C4-2B (cell line): Measurements from ENCODE around the gene FOXO3.

Experiments used
- H3K27ac ChIP-seq: fragments of 450-650 bp; 2 replicates; pipeline ENCODE4 v1.5.1; 2017
- ZFX ChIP-seq: fragments of 450-650 bp; IDR thresholded peaks from 2 replicates; pipeline ENCODE4 v1.6.1; 2017
- TF ChIP-seq, protein P1 (sequence below): fragments of 450-650 bp; conservative IDR thresholded peaks from 2 replicates; pipeline ENCODE4 v1.5.1; 2017; ENCODE audit warnings: mild to moderate bottlenecking

Gene FOXO3

DNA sequence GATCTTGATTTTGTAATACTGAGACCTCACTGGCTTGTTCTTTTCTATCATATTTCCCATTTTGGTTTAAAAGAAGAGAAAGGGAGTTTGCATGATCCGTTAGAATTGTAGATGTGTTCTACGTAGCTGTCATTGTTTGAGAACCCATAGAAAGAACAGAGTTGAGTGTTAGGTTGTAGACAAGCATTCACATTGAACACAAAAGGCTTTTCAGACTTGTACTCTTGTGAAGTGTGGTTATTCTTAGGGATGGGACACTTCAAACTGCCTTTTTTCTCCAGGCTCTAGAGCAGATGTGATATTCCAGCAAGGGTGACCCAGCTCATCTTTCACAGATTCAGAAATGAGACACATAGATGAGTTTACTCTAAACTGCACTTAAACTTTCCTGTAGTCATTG lies 19.9 kb downstream of the FOXO3 start:
- no peak for TF ChIP-seq ZFX
- TF ChIP-seq, protein P1, sequence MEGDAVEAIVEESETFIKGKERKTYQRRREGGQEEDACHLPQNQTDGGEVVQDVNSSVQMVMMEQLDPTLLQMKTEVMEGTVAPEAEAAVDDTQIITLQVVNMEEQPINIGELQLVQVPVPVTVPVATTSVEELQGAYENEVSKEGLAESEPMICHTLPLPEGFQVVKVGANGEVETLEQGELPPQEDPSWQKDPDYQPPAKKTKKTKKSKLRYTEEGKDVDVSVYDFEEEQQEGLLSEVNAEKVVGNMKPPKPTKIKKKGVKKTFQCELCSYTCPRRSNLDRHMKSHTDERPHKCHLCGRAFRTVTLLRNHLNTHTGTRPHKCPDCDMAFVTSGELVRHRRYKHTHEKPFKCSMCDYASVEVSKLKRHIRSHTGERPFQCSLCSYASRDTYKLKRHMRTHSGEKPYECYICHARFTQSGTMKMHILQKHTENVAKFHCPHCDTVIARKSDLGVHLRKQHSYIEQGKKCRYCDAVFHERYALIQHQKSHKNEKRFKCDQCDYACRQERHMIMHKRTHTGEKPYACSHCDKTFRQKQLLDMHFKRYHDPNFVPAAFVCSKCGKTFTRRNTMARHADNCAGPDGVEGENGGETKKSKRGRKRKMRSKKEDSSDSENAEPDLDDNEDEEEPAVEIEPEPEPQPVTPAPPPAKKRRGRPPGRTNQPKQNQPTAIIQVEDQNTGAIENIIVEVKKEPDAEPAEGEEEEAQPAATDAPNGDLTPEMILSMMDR: no peak
- H3K27ac ChIP-seq: peak overlapping the region; percentile 23; the same call in 1 of the 2 replicates

DNA sequence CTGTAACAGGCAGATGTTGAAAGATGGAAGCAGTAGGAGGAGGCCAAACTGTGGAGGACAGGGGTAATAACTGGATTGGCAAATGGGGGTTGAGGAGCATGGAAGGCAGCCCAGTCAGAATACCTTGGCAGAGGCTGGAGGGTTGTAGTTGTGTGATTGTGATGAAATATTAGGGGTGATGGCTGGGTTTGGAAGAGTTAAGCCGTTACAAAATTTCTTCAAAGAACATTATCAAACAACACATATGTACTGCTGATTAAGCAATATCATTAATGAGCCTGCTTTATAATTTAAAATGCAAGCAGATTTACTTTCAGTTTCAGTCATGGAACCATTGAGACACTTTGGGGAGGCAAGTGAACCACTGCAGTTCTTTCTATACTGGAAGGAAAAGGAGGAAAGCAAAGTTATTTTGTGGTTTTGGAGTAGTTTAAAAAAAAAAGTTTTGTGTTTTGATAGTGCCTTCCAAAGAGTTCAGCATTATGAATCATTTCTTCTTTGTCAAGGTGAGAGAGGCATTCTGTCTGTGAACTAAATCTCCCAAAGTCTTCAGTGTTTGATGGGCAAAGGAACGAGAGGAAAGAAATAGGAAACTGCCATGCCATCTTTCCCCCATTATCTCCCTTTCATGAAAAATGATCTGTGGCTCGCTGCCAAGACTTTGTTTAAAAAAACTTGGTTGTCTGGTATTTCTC lies 20.7 kb downstream of the FOXO3 start:
- TF ChIP-seq, protein P1: no peak
- TF ChIP-seq ZFX: no peak
- peak overlapping the region; percentile 23; the same call in 1 of the 2 replicates for H3K27ac ChIP-seq

DNA sequence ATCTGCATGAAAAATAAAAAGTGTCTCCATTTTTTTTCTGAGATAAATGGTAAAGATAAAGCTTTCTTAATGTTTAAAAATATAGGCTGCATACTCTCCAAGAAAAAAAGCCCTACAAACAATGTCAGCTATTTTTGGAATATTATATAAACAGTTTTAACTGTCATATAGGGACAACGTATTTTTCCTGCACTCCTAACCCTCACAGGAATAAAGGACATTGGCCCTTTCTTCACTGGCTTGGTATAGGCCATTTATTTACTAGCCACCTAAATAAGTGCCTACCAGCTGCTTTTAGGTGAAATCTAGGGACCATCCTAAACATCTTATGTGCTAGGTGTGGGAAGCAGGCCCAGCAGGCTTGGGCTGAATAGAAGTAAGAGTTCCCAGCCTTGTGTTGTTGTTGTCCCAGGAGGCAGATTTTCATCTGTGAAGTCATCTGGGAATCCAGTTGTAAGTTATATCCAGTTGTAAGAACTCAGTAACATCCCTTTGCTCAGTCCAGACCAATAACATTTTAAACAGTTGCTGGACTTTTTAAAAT lies 21.3 kb downstream of the FOXO3 start:
- no peak overlapping the region; the same call in 1 of the 2 replicates for H3K27ac ChIP-seq
- TF ChIP-seq, protein P1: no peak
- no peak for TF ChIP-seq ZFX

DNA sequence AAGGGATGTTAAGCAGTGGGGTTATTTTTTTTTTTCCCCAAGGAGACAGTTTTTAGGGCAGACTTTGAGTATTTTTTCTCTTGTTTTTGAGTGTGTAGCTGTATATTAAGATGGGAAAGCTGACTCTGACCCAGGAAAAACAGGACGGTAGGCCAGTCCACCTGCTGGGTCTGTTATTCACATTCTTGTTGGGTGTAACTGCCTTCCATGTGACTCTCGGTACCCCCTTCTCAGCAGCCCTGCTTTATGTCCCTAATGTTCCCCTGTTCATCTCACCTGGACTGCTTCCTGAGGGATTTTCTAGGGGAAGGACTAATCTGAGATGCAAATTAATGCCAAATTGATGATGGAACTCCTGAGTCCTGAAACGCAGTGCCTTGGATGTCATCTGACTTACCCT lies 21.9 kb downstream of the FOXO3 start:
- no peak for TF ChIP-seq ZFX
- TF ChIP-seq, protein P1: no peak
- H3K27ac ChIP-seq: no peak overlapping the region

DNA sequence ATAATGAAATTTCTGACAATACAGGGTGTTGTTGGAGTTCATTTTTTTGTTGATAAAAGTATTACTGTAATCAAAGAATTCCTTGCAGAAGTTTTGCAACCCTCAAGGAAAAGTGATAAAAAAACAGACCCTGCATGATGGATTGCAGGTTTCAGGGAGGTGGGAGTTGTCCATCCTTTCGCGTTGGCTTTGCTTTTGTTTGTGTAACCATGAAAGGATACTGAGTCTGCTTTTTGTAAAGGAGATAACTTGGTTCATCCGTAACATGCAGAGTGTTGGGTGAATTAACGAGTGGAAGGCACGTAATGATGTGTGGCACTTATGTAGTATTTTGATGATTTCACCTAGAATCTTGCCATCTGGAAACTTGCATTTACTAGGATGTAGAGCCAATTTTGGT lies 23.6 kb downstream of the FOXO3 start:
- no peak for TF ChIP-seq ZFX
- TF ChIP-seq, protein P1: no peak
- H3K27ac ChIP-seq: no peak overlapping the region

DNA sequence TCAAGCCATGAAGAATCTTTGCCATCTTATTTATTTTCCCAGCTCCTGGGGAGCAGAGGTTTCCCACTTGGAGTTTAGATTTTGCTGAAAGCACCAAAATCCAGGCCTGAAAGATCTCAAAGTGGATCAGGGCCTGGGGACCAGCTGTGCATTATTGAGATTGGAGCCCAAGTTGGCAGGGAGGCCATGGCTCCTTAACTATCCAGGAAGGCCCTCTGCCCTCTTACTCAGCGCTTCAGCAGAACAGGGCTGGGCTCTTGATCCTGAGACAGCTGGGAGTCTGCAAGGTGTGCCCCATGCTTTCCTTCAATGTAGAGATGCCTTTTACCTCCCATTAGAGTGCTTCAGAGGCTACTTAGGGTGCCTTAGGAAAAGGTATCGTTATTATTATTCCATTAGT lies 24.6 kb downstream of the FOXO3 start:
- peak overlapping the region; percentile 8; the same call in 1 of the 2 replicates for H3K27ac ChIP-seq
- TF ChIP-seq ZFX: no peak
- TF ChIP-seq, protein P1: no peak

DNA sequence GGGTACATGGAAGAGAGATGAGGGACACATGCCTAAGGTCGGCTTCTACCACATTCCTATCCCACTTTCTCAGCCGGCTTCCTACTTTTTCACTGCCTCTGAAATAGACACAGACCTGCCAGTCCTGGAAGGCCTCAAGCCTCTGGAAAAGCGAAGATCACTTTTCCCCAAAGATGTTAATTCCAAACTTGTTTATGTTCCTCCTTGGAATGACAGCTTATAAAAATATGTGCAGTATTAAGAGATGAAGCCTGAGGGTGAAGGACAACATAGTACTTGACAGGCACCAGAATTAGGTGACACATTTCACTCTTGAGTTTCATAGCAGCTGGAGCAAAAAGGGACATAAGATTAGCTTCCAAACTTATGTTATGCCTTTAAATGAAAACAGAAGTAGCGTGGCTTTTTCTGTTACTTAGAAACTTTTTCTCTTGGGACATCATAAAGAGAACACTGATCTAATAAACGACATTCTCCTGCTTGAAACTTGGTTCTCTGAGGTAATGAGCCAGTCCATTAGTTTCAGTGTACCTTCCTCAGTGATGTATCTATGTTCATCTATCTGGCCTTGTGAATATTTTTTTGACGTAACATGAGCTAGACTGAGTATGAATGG lies 25.3 kb downstream of the FOXO3 start:
- H3K27ac ChIP-seq: peak overlapping the region; percentile 8; the same call in 1 of the 2 replicates
- TF ChIP-seq, protein P1: no peak
- TF ChIP-seq ZFX: no peak
